HG03342 (cell line): Measurements from ENCODE around the gene ELL.
"Not testable (repeated sequence)": the region's sequence is repeated elsewhere in the genome, so short reads cannot be mapped to it uniquely, and the experiment has no call there.

Experiments used
- ATAC-seq: cut with Tn5 transposase; IDR thresholded peaks from one replicate; pipeline ENCODE4 v1.9.1; 2021; ENCODE audit warnings: mild to moderate bottlenecking, moderate library complexity; ENCODE audit not compliant: unreplicated experiment

ELL gene

DNA sequence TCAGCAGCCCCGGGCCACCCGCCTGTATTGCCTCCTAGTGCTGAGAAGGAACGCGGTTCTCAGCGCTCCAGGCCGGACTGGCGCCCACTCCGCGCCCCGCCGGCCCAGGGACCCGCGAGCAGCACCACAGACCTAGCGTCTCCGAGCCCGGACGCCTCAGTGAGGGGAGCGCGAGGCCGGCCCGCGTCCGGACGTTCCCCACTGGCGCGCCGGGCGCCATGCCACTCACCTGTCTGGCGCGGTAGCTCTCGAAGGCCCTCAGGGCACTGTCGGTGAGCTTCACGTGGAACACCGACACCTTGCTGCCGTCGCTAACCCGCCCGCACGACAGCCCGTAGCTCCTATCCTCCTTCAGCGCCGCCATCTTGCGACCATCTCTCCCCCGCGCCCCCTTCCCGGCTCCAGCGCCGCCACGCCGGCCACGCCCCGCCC, at the start of gene ELL:
Gene ELL (minus strand): TSS at position 379 of the 432 bp plus-strand sequence. CDS start 15 bp downstream, at position 364.
- ATAC-seq = no peak

DNA sequence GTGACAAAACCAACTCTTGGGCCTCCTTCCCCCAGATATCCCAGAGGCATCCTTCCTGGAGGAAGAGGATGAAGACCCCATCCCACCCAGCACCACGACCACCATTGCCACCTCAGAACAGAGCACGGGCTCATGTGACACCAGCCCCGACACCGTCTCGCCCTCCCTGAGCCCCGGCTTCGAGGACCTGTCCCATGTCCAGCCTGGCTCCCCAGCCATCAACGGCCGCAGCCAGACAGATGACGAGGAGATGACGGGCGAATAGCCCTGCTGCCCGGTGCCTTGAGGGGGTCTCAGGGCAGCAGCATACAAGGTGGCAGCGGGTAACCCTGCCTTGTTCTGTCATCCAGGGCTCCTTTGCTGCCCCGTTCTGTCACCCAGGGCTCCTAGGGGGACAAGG, 46.5 kb upstream of the ELL start:
- no peak for ATAC-seq

DNA sequence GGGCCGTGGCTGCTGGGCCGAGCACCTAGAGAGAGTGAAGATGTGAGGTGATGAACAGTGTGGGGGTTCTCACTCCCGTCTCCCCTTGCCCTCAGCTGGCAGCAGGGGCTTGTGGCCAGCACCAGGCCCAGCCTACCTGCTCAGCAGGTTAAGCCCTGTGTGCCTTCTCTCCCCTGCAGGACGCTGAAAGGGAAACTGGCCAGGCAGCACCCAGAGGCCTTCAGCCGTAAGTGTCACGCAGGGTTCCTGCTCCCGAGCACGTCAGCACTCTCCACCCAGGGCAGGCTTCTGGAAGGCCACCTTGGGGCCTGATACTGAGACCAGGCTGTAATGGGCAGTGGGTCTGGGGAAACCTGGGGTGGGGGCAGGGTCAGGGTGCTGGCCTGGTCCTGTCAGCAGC, 45.1 kb upstream of the ELL start:
- no peak for ATAC-seq

DNA sequence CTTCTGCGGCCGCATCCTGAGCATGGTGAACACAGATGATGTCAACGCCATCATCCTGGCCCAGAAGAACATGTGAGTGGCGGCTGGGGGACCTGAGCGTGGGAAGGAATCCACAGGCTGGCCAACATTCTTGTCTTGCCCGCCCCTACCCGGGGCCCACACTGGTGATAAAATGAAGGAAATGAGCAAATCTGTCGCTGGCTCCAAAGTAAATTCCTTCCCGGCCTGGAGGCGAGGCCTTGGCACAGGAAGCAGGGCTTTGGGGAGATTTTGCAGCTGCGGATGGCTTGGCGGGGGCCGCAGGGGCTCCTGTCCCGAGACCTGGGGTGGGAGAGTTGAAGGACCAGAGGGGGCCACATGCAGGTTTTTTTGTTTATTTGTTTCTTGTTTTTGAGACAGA, 40.2 kb upstream of the ELL start:
- no peak for ATAC-seq

DNA sequence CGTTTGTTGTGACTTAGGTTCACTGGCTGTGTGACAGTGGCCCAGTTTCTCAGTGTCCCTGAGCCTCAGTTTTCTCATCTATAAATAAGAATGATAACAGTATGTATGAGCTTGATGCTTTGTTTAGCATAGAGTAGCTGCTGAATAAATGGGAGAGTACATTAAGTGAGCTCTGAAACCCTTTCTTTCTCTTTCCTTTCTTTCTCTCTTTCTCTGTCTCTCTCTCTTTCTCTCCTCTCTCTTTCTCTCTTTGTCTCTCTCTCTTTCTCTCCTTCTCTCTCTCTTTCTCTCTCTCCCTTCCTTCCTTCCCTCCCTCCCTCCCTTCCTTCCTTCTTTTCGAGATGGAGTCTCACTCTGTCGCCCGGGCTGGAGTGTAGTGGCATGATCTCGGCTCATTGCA, 37.8 kb upstream of the ELL start:
- ATAC-seq = no peak

DNA sequence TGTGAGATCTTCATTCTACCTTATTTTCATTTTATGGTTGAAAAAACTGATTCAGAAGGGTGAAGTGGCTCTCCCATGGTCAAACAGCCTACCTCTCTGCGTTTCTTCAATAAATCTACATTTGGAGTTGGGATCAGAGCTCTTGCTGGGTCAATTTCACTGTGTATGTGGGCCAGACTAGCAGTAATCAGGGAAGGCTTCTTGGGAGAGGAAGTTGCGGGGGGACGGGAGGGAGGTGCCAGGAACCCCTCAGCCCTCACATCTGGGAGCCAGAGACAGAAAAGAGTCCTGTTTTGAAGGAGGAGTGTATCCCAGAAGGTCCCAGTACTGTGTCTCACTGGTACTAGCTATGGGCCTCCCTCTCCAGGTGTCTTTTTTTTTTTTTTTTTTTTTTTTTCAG, 36.7 kb upstream of the ELL start:
- ATAC-seq = no peak

DNA sequence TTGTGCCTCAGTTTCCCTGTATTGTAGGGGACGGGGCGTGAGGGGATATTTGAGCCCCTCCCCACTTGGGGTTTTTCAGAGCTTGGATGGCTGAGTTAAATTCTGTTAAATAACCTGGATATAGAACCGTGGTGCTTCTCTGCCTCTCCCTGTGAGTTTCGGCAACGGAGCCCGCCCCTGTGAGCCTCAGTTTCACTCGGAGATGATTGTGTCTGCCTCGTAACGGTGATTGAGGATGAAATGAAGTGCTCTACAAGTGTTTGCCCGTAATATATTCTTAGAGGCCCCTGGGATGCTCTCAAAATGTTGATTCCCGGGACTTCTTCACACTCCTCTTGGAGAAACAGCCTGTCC, 36.3 kb upstream of the ELL start:
- ATAC-seq = no peak

DNA sequence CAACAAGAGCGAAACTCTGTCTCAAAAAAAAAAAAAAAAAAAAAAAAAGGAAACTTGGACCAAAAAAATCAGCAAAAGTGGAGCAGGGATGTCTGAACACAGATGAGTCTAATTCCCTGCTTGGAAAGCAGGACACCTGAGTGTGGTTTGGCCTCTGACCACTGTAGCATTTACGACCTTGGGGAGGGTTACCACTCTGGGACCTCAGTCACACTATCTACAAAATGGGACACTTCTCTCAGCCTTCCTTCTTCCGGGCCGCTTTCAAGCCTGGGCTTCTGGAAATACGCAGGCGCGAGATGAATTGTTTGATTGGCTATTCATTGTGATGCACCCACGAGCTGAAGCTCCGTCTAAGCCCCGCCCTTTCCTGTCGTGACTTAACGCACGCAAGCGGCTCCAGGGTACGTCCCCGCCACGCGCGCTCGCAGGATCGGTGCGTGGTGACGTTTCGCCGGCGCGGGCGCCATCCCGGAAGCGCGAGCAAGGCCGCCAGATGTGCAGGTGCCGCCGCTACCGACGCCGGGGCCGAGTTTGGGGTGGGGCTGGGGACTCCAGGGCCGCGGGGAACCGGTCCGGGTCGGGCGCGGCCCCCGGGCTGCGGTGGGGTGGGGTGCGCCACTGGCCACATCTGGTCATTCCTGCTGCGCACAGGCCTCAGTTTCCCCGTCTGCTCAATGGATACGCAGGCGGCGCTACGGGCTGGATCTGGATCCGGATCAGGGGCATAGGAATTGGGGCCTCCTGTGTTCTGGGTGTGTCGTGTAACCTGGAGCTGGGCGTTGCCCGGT, 35.7 kb upstream of the ELL start, which contains the start of gene KXD1:
Gene KXD1 (plus strand): TSS at position 460 of the 791 bp plus-strand sequence. CDS start 4,187 bp downstream, outside the sequence.
- ATAC-seq = peak; percentile 98

DNA sequence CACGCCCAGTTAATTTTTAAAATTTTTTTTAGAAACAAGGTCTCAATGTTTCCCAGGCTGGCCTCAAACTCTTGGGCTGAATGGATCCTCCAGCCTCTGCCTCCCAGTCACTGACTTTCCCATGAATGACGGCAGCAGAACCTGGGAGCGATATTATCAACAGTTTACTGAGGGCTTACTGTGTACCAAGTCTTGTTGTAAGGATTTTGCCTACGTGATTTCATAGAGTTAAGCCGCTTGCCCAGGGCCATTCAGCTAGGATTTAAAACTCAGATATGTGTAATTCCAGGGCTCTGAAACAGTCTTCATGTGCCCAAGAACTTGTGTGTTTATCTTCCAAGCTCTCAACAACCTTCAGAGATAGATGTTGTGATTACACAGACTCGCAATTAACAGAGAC, 29.8 kb upstream of the ELL start:
- ATAC-seq = no peak

DNA sequence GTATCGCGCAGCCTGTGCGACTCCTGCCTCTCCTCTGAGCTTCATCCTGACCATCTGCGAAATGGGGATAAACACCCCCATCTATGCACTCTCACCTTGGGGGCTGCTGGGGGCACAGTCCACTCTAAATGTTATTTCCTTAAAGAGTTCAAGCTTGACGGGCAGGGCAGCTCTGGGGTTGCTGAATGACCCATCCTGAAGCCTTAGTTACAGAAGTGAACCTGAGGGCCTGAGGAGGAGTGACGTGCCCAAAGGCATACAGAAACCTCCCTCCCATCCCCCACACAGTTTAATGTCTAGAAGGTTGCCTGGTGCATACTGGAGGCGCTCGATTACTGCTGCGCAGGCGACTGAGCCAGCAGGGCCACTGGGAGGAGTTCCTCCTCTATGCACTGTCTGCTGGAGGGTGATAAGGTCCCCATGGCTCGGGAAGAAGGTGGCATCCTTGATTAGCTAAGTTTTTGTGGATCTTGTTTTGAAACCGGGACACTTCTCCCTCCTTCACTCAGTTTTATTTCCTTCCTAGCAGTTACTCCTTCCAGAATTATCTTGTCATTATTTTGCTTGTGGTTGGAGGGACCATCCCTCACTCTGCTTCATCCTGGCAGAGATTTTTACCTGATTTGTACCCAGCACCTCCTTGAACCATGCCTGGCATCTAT, 22.1 kb upstream of the ELL start:
- ATAC-seq = peak; percentile 56

DNA sequence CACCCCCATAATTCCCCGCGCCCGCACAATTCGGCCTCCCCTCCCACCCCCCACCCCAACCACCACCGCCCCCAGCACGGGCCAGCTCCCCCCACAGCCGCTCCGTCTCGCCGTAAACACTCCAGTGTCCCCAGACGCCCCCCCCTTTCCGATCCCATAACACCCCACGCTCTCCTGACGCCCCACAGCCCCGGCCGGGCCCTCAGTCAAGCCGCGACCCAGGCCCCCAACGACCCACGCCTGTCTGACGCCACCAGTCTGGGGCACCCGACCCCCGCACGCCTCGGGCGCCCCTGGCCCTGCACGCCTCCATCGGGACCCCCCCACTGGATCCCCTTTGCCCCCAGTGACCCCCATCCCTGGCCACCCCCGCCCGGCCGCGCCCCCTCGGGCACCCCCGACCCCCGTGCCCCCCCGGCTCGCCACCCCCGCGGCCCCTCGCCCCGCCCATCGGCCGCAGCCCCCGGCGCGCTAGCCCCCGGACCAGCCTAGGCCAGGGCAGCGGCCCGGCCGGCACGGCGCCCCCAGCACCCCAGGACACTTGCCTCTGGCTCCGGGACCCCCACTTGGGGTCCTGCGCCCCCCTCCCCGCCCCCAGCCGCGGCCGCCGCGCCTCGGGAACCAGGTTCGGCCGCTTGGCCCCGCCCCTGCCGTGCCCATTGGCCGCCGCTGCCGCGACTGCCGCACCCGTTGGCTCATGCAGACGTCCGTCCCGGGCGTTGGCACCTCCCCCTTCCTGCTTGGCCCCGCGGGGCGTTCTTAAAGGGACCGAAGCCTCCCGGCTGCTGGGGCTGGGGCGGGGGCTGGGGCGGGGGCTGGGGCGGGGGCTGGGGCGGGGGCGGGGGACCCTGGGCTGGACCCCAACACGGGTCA, 21.3 kb upstream of the ELL start, which contains the start of gene FKBP8:
Gene FKBP8 (minus strand): TSS at position 633 of the 873 bp plus-strand sequence. CDS start 1,603 bp downstream, outside the sequence.
- peak; percentile 86 for ATAC-seq

DNA sequence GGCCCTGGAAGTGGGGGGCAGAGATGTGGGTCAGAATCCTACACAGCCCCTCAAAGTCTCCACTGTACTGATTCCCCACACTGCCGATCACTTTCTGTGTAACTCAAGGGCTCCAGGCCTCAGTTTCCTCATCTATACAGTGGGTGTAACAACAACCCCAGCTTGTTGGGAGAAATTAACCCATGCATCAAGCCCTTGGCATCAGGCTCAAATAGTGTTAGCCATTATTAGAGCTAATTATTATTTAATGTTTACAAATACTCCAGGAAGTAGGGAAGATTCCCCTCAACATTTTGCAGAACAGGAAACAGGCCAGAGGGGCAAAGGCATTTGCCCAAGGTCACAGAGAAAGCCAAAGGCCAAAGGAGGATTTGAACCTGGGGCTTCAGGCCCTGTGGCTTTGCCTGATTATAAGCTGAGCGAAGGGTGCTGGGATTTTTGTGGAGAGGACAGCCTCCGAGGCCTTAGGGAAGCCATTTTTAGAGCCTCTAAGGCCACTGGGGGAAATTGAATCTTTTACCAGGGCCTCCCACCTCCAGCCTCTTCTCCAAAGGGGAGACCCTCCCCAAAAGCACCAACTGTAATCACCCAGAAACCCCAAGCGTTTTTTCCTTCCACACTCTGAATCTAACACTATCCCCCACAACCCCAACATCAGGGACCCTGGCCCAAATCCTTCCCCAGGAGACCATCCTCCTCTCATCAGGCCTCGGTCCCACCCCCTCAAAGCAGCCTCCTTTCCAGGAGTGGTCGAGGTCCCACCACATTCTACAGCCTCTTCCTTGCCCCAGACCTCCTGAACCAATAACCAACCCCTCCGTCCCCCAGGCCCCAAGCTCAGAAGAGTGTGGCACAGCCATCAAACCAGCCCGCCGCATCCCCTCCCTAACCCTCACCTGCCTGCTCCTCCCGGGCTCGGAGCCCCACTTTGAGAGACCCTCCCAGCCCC, 20.4 kb upstream of the ELL start:
- ATAC-seq = no peak

DNA sequence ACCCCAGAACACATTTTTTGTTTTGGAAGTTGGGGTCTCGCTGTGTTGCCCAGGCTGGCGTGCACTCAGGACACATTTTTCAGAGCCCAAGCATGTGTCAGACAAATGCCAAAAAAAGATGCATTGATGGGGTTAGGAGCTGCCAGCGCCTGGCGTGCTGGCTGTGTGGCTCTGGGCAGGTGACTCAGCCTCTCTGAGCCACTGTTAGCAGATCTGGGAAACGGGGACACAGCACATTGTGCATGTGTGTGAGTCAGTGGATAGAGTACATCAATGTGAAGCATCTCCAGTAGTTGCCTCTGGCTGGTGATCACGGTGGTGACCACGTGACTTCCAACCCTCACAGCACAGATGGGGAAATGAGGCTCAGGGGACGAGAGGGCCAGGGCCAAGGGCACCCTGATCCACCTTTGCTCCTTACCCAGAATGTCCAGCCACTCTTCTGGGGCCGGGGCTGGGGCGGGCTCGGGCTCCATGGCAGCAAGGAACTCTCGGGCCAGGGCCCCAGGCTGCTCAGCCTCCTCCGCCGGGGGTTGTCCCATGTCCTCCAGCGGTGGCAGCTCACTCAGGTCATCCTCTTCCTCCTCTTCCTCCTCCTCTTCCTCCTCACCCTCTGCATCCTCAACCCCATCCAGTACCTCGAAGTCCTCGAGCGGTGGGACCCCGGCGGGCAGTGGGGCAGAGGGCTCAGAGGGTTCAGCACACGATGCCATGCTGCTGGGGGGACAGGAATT, 19.6 kb upstream of the ELL start:
- no peak for ATAC-seq

DNA sequence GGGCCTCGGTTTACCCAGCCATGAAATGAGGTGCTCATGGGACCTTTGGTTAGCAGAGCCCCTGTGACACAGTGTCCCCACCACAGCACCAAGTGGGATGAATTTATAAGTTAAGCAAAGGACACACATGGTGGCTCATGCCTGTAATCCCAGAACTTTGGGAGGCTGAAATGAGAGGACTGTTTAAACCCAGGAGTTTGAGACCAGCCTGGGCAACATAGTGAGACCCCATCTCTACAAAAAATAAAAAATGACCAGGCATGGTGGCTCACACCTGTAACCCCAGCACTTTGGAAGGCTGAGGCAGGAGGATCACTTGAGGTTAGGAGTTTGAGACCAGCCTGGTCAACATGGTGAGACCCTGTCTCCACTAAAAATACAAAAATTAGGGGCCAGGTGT, 18.3 kb upstream of the ELL start:
- not testable (repeated sequence) for ATAC-seq

DNA sequence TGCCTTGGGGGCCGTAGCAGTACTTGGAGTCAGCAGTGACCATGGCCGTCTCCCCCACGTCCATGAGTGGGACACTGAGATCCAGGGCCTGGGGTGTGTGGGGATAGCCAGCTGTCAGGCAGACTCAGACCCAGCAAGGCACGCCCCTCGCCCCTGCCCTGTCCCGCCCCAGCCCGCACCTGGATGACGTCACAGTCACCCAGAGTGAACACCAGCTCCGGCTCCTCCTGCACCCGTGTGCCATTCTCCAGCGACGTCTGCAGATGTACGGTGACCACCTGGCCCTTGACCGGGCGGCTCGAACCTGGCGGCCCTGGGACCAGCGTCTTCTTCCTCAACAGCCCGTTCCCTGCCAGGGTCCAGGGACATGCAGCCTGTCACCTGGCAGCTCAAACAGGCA, 17.5 kb upstream of the ELL start:
- ATAC-seq = no peak

DNA sequence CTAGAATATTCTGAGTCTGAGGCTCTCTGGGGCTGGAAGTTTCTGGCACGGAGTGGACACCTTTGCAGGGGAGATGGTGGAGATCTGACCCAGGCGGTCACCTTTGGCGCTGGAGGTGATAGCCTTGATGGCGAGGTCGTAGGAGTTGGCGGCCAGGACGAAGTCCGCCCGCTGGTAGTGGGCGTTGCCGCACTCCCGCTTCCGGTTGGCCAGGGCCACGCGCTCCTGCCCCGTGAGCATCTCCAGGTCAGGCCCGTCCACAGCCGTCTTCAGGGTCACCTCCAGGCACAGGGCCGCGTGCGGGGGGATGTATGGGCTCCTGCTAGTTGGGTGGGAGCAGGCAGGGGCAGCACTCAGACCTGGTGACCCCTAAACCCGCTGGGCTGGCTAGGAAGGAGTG, 16.2 kb upstream of the ELL start:
- no peak for ATAC-seq

DNA sequence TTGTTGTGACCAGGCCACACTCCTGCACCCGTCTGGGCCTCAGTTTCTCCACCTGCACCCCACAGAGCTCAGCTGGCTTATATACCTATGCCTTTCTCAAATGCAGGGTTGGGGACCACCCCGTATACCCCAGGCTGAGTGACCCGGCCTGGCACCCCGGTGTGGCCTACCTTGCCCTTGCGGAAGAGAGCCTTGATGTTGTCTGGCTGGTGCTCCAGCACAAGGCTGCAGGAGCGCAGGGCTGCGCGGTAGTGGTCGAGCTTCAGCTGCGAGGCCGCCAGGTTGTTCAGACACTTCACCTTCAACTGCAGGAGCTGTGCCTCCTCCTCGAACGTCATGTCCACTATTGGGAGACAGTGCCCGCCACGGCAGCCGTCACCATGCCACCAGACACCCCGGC, 15.6 kb upstream of the ELL start:
- no peak for ATAC-seq

DNA sequence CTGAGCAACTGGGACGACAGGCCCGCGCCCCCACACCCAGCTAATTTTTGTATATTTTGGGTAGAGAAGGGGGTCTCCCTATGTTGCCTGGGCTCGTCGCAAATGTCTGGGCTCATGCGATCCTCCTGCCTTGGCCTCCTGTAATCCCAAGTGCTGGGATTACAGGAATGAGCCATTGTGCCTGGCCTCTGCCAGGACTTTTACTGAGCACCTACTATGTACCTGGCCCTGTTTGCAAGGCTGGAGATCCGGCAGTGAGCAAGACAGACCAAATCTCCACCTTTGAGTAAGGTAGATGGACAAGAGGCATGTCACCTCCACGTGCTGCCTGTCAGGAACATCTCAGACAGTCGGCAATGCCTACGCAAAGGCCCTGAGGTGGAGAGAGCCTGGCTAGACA, 14.6 kb upstream of the ELL start:
- no peak for ATAC-seq

DNA sequence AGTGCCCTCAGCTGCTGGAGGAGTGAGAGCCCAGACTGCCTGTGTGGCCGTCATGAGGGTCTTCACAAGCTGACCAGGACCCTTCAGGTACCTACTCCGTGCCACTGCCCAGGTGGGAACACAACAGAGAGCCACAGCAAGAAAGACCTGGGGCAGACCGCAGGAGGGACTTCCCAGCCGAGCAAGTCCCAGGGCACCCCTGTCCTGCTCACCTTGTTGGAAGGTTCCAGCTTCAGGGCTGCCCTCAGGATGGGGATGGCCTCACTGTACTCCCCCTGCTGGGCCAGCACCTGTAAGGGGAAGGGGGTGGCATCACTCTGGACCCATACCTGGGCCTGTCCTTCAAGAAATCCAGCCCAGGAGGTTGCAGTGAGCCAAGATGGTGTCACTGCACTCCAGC, 11.2 kb upstream of the ELL start:
- no peak for ATAC-seq
